Renal cortex interstitium (tissue), 11 donors: ENCODE data around the gene SULT2B1. TPM values are rescaled to one million over a fixed set of nuclear protein-coding genes. Genes with fewer than 3 reads are reported as not detected.

Experiments used
- DNase-seq, 11 donors: peaks; one replicate each; pipeline ENCODE4 v3.0.0-alpha.2; 2013; ENCODE audit warnings: low read depth in 9 of 11, low spot score in 4 of 11; ENCODE audit errors: extremely low read depth in 1 of 11
- polyA plus RNA-seq, 3 donors: library from polyadenylated mRNA; unstranded; fragments of 120-200 nt; gene quantifications; one replicate each; pipeline ENCODE4 v1.2.1, GENCODE V29; 2013; ENCODE audit not compliant: insufficient read length in 3 of 3

Gene SULT2B1
- polyA plus RNA-seq, 3 donors = 0.28 to 0.62 (median 0.33) TPM

- DNase-seq = peak in 9 of 11 donors; percentile 84 to 96 (median 92)
Observed at GRCh38 chr19:48637948-48638830, 86.2 kb downstream of the SULT2B1 start.

- DNase-seq = no peak
Observed at GRCh38 chr19:48638831-48639381, 86.9 kb downstream of the SULT2B1 start.

GRCh38 chr19:48639483-48640375, 87.8 kb downstream of the SULT2B1 start:
- no peak for DNase-seq

DNA sequence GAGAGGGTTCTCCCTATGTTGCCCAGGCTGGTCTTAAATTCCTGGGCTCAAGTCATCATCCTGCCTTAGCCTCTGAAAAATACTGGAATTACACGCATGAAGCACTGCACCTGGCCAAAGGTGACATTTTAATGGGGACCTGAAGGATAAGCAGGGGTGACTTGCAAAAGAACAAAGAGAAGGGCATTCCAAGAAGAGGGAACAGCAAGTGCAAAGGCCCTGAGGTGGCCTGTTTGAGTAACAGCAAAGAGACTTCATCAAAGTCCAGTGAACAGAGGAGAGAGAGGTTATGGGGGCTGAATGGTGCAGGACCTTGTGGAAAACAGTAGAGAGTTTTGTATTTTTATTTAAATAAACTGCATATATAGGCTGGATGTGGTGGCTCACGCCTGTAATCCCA, 89.9 kb downstream of the SULT2B1 start:
- DNase-seq = no peak

DNA sequence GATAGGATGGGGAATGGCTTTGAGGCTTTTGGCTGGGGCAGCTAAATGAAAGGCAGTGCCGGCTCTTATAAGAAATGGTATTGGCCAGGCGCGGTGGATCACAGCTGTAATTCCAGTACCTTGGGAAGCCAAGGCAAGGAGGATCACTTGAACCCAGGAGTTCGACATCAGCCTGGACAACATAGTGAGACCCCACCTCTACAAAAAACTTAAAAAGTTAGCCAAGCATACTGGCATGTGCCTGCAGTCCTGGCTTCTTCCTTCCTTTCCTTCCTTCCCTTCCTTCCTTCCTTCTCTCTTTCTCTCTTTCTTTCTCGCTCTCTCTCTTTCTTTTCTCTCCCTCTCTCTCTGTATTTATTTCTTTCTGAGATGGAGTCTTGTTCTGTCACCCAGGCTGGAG, 90.9 kb downstream of the SULT2B1 start:
- DNase-seq = no peak

- DNase-seq = no peak
Observed at GRCh38 chr19:48644355-48644754, 92.4 kb downstream of the SULT2B1 start.

- DNase-seq = peak in 3 of 11 donors; percentile 69 to 79 (median 78)
Observed at GRCh38 chr19:48644839-48645619, 93.1 kb downstream of the SULT2B1 start.

DNA sequence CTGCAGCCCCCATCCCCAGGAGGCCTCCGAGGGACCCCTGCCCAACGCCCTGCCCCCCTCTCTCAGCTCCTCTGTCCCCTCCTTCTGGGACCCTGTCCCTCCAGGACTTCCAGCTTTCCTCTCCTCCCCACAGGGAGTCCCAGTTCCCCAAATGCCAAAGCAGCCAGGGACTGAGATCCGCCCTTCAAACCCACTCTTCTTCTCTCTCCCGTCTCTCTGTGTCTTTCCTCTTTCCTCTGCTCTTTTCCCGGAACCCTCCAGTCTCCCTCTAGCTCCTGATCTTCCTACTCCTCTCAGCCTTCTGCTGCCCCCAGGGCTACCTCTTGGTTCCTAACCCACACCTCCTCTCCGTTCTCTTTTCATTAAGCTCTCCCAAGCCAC, 93.6 kb downstream of the SULT2B1 start:
- DNase-seq = no peak

DNA sequence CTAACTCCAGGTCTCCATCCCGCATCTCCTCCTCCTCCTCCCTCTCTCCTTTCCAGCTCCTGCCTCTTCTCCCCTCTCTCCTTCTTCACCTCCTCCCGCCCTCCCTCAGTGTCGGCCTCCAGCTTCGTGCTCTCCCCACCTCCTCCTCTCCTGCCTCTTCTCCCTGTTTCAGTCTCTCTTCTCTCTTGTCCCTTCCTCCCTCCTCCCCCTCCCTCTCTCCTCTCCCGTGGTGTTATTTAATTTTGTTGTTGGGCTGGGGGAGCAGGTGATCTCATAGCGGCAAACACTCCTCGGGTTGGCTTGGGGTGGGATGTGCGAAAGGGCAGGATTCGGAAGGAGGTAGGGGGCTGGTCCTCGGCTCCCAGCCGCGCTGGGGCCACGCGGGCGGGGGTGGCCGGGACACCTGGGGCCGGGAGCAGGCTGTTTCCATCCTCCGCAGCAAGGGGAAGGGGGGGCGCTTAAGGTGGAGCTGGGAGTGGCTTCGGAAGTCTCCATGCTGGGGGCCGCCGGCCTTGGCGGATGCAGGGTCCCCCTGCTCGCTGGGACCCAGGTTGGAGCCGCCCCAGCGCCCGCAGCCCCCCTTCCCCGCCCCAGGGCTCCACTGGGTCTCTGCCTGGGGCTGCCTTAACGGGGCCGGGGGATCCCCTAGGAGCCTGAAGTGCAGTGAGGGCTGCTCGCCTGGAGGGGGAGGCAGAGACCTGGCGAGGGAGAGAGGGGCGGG, 94.2 kb downstream of the SULT2B1 start, which contains the start of gene CA11:
Gene CA11 (minus strand): TSS at position 187 of the 721 bp plus-strand sequence. CDS start 555 bp downstream, outside the sequence.
- DNase-seq = peak in 9 of 11 donors; percentile 82 to 92 (median 89)

GRCh38 chr19:48646722-48647216, 94.8 kb downstream of the SULT2B1 start:
- DNase-seq = no peak

DNA sequence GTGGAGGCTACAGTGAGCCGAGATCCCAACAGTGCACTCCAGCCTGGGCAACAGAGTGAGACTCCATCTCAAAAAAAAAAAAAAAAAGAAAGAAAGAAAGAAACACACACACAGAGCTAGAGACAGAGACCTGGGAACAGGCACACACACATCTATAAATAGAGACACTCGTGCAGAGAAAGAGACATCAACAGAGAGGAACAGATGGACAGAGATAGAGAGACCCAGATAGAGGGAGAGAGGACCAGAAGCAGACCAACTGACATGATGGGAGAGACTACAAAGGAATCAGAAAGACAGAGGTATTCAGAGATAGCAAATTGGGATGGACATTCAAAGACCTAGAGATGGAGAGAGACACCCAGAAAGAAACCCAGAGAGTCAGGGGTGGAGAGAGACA, 96.2 kb downstream of the SULT2B1 start:
- no peak for DNase-seq

Other genes starting within 250 kb of the SULT2B1 start
- 10 to 100 TPM; 51.0 to 83.1 (median 67.0) TPM for gene EMP3, start 226.6 kb upstream of the SULT2B1 start, polyA plus RNA-seq
- gene TMEM143, start 188.2 kb upstream of the SULT2B1 start, polyA plus RNA-seq = 10 to 100 TPM in 2 of 3 donors, 1 to 10 TPM in 1; 9.8 to 14.7 (median 11.6) TPM
- under 1 TPM; 0.37 to 0.70 (median 0.41) TPM for gene SYNGR4, start 187.8 kb upstream of the SULT2B1 start, polyA plus RNA-seq
- gene KDELR1, start 160.6 kb upstream of the SULT2B1 start, polyA plus RNA-seq = 100 to 1,000 TPM; 230 to 246 (median 242) TPM
- gene GRIN2D, start 158.5 kb upstream of the SULT2B1 start, polyA plus RNA-seq = under 1 TPM; 0.33 to 0.88 (median 0.71) TPM
- 10 to 100 TPM; 21.7 to 34.6 (median 24.7) TPM for gene GRWD1, start 106.2 kb upstream of the SULT2B1 start, polyA plus RNA-seq
- 1 to 10 TPM in 1 of 3 donors, under 1 TPM in 2; 0.58 to 1.3 (median 0.72) TPM for gene KCNJ14, start 96.6 kb upstream of the SULT2B1 start, polyA plus RNA-seq
- 10 to 100 TPM; 80.6 to 91.6 (median 86.4) TPM for gene CYTH2, start 82.8 kb upstream of the SULT2B1 start, polyA plus RNA-seq
- 1 to 10 TPM; 1.8 to 3.8 (median 3.6) TPM for gene LMTK3, start 40.3 kb upstream of the SULT2B1 start, polyA plus RNA-seq
- gene SPACA4, start 54.6 kb downstream of the SULT2B1 start, polyA plus RNA-seq = under 1 TPM in 1 of 3 donors, not detected in 2; 0.26 TPM
- 1 to 10 TPM in 2 of 3 donors, under 1 TPM in 1; 0.88 to 1.2 (median 1.1) TPM for gene FAM83E, start 62.9 kb downstream of the SULT2B1 start, polyA plus RNA-seq
- gene RPL18, start 67.0 kb downstream of the SULT2B1 start, polyA plus RNA-seq = 1,000 to 10,000 TPM; 1,072 to 1,401 (median 1,249) TPM
- gene SPHK2, start 67.3 kb downstream of the SULT2B1 start, polyA plus RNA-seq = 10 to 100 TPM; 15.8 to 31.8 (median 30.9) TPM
- 10 to 100 TPM; 11.2 to 15.9 (median 14.3) TPM for gene DBP, start 85.2 kb downstream of the SULT2B1 start, polyA plus RNA-seq
- 10 to 100 TPM; 21.9 to 30.7 (median 29.2) TPM for gene CA11, start 94.0 kb downstream of the SULT2B1 start, polyA plus RNA-seq
- 1 to 10 TPM in 2 of 3 donors, under 1 TPM in 1; 0.68 to 2.4 (median 1.5) TPM for gene NTN5, start 120.8 kb downstream of the SULT2B1 start, polyA plus RNA-seq
- gene FUT2, start 143.8 kb downstream of the SULT2B1 start, polyA plus RNA-seq = 1 to 10 TPM; 1.7 to 4.4 (median 1.8) TPM
- gene MAMSTR, start 167.6 kb downstream of the SULT2B1 start, polyA plus RNA-seq = 1 to 10 TPM; 5.0 to 7.3 (median 6.5) TPM
- gene RASIP1, start 188.4 kb downstream of the SULT2B1 start, polyA plus RNA-seq = 10 to 100 TPM; 12.2 to 19.6 (median 16.6) TPM
- 1 to 10 TPM in 1 of 3 donors, under 1 TPM in 2; 0.23 to 1.2 (median 0.41) TPM for gene IZUMO1, start 194.7 kb downstream of the SULT2B1 start, polyA plus RNA-seq
- gene FUT1, start 200.5 kb downstream of the SULT2B1 start, polyA plus RNA-seq = 1 to 10 TPM; 3.2 to 4.0 (median 3.3) TPM
- not detected for gene FGF21, start 203.4 kb downstream of the SULT2B1 start, polyA plus RNA-seq